Neuronal stem cell (in vitro differentiated cells): ENCODE data around the gene DGCR2.
A peak's percentile ranks its signal among the peaks of the same experiment; 100 is the strongest.

Source experiments
- DNase-seq: peaks from one replicate; pipeline ENCODE4 v3.0.0-alpha.2; 2013; ENCODE audit warnings: low spot score
- H2AFZ ChIP-seq: one replicate; pipeline ENCODE4 v1.6.1; 2013; ENCODE audit warnings: mild to moderate bottlenecking, low read length, inconsistent platforms
- H2AK5ac ChIP-seq: 2 replicates; pipeline ENCODE4 v1.6.1; 2013; ENCODE audit warnings: low read depth, mild to moderate bottlenecking, inconsistent platforms, low read length, moderate library complexity, mixed read lengths
- H2BK120ac ChIP-seq: 2 replicates; pipeline ENCODE4 v1.6.1; 2013; ENCODE audit warnings: low read depth, mild to moderate bottlenecking, inconsistent platforms, low read length, moderate library complexity, mixed read lengths
- H2BK12ac ChIP-seq: one replicate; pipeline ENCODE4 v1.6.1; 2013; ENCODE audit warnings: low read length, inconsistent platforms
- H2BK15ac ChIP-seq: 2 replicates; pipeline ENCODE4 v1.6.1; 2013; ENCODE audit warnings: mild to moderate bottlenecking, low read length, inconsistent platforms, mixed read lengths
- H2BK5ac ChIP-seq: one replicate; pipeline ENCODE4 v1.6.1; 2013; ENCODE audit warnings: inconsistent platforms, mild to moderate bottlenecking, low read length, moderate library complexity
- H3K14ac ChIP-seq: one replicate; pipeline ENCODE4 v1.6.1; 2013; ENCODE audit warnings: low read length, inconsistent platforms
- H3K18ac ChIP-seq: 2 replicates; pipeline ENCODE4 v1.6.1; 2013; ENCODE audit warnings: low read length, inconsistent platforms
- H3K23ac ChIP-seq: 2 replicates; pipeline ENCODE4 v1.6.1; 2013; ENCODE audit warnings: low read depth, mild to moderate bottlenecking, mixed read lengths, low read length, inconsistent platforms; ENCODE audit not compliant: poor library complexity
- H3K27ac ChIP-seq: replicated peaks from 3 replicates; pipeline ENCODE4 v1.5.1; 2013; ENCODE audit warnings: low read length, inconsistent platforms
- H3K27me3 ChIP-seq, 3 experiments: 2 replicates each; pipeline ENCODE4 v1.6.1; 2013; ENCODE audit warnings: low read length in 3 of 3, mild to moderate bottlenecking in 2 of 3, inconsistent platforms in 1 of 3, low read depth in 1 of 3, mixed read lengths in 1 of 3, moderate library complexity in 1 of 3; ENCODE audit not compliant: control insufficient read depth in 3 of 3, insufficient read depth in 3 of 3
- H3K36me3 ChIP-seq, 2 donors: replicated peaks in 1 of 2; 2 replicates each; pipeline ENCODE4 v1.6.1; 2013; ENCODE audit warnings: low read length in 2 of 2; ENCODE audit not compliant: control insufficient read depth in 2 of 2, insufficient read depth in 2 of 2
- H3K4ac ChIP-seq: 2 replicates; pipeline ENCODE4 v1.6.1; 2013; ENCODE audit warnings: inconsistent platforms, mild to moderate bottlenecking, low read length, moderate library complexity
- H3K4me1 ChIP-seq, 2 donors: 1 replicate in 1 of 2; 2 replicates in 1 of 2; pipeline ENCODE4 v1.6.1; 2013; ENCODE audit warnings: low read length in 2 of 2, low read depth in 1 of 2; ENCODE audit not compliant: control insufficient read depth in 2 of 2, insufficient read depth in 1 of 2
- H3K4me2 ChIP-seq: one replicate; pipeline ENCODE4 v1.6.1; 2013; ENCODE audit warnings: mild to moderate bottlenecking, low read length, inconsistent platforms; ENCODE audit not compliant: insufficient read depth, poor library complexity, severe bottlenecking
- H3K4me3 ChIP-seq, 2 donors: 2 replicates each; pipeline ENCODE4 v1.5.1; 2013; ENCODE audit warnings: low read length in 2 of 2, mild to moderate bottlenecking in 2 of 2, inconsistent platforms in 1 of 2, moderate library complexity in 1 of 2
- H3K79me1 ChIP-seq: one replicate; pipeline ENCODE4 v1.6.1; 2013; ENCODE audit warnings: low read depth, mild to moderate bottlenecking, inconsistent platforms, low read length, moderate library complexity
- H3K9ac ChIP-seq: one replicate; pipeline ENCODE4 v1.6.1; 2013; ENCODE audit warnings: mild to moderate bottlenecking, low read depth, low read length, inconsistent platforms; ENCODE audit not compliant: poor library complexity
- H3K9me3 ChIP-seq, 2 donors: replicated peaks in 1 of 2; 2 replicates each; pipeline versions ENCODE3 to v1.6.1; 2013; ENCODE audit warnings: low read length in 2 of 2, mild to moderate bottlenecking in 2 of 2, inconsistent platforms in 1 of 2, low read depth in 1 of 2, mixed read lengths in 1 of 2, moderate library complexity in 1 of 2; ENCODE audit not compliant: control insufficient read depth in 2 of 2, insufficient read depth in 1 of 2
- H4K8ac ChIP-seq: one replicate; pipeline ENCODE4 v1.6.1; 2013; ENCODE audit warnings: low read depth, mild to moderate bottlenecking, inconsistent platforms, low read length, moderate library complexity
- H4K91ac ChIP-seq: one replicate; pipeline ENCODE4 v1.6.1; 2013; ENCODE audit warnings: low read length, low read depth, mild to moderate bottlenecking, inconsistent platforms; ENCODE audit not compliant: poor library complexity
- WGBS, 2 donors: extraction: QIAGEN DNeasy Blood & Tissue Kit; methylation state at CpG; one replicate each; pipeline ENCODE4 v1.1.7; 2013; ENCODE audit warnings: missing lambda C conversion rate in 2 of 2, mixed read lengths in 1 of 2; ENCODE audit not compliant: insufficient read length in 2 of 2, insufficient replicate concordance in 1 of 2; ENCODE audit errors: extremely low coverage in 2 of 2; 5-methylcytosine and 5-hydroxymethylcytosine counted together

DGCR2 gene

DNA sequence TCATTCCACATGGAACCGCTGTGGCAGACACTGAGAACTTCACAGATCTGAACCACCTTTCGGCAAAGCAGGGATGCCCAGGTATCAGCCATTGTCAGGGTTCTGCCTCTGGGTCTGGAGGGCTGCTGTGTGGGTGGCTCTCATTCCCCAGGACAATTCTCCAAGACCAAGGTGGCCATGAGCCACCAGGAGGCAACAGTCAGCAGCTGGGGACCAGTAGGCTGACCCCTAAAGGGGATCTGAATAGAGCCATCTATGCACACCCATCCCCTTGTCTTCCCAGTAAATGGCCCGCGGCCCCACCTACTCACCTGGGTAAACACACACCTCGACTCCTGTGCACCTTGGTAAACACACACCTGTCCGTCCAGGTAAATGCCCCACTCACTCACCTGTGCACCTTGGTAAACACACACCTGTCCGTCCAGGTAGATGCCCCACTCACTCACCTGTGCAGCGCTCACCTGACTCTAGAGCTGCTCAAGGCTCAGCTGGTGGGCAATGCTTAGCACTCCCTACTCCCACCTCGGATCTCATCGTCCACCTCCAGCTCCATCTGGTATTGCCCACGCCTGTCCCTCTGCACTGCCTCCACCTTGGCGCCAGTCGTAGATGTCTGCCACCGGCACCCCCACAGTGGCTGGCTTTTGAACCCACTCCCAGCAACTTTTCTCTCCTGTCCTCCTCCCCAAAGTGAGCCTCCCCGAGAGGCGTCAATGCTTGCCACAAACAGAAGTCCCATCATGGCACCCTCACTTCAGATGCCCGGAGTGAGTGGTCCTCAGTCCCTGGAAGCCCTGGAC, 46.1 kb upstream of the DGCR2 start:
- H3K27ac ChIP-seq, result no peak overlapping the region
- H3K4ac ChIP-seq, result no peak overlapping the region
- H3K4me1 ChIP-seq, result peaks cover 10 to 17% of the 10 kb centered on the region in 2 donors
- no peak overlapping the region for H3K9ac ChIP-seq
- H2AK5ac ChIP-seq, result no peak overlapping the region
- DNase-seq, result no peak
- no peak overlapping the region for H2BK15ac ChIP-seq
- peaks cover 0 to 2% of the 10 kb centered on the region in 2 donors for H3K9me3 ChIP-seq
- no peak overlapping the region for H2BK12ac ChIP-seq
- peaks cover 16% of the 10 kb centered on the region for H3K79me1 ChIP-seq
- H4K8ac ChIP-seq, result no peak overlapping the region
- no peak overlapping the region for H2BK120ac ChIP-seq
- H4K91ac ChIP-seq, result no peak overlapping the region
- H3K27me3 ChIP-seq, result peaks cover 7 to 46% (median 45%) of the 10 kb centered on the region in 3 experiments
- no peak overlapping the region for H2BK5ac ChIP-seq
- H3K36me3 ChIP-seq, result no peaks in the 10 kb centered on the region
- H3K4me2 ChIP-seq, result no peak overlapping the region
- H3K14ac ChIP-seq, result no peak overlapping the region
- no peak overlapping the region for H3K4me3 ChIP-seq
- no peak overlapping the region for H2AFZ ChIP-seq
- peak overlapping the region; percentile 86 for H3K23ac ChIP-seq
- WGBS, 2 donors, result no CpG with 5 or more reads among the region's 17 CpGs
- H3K18ac ChIP-seq, result no peak overlapping the region

DNA sequence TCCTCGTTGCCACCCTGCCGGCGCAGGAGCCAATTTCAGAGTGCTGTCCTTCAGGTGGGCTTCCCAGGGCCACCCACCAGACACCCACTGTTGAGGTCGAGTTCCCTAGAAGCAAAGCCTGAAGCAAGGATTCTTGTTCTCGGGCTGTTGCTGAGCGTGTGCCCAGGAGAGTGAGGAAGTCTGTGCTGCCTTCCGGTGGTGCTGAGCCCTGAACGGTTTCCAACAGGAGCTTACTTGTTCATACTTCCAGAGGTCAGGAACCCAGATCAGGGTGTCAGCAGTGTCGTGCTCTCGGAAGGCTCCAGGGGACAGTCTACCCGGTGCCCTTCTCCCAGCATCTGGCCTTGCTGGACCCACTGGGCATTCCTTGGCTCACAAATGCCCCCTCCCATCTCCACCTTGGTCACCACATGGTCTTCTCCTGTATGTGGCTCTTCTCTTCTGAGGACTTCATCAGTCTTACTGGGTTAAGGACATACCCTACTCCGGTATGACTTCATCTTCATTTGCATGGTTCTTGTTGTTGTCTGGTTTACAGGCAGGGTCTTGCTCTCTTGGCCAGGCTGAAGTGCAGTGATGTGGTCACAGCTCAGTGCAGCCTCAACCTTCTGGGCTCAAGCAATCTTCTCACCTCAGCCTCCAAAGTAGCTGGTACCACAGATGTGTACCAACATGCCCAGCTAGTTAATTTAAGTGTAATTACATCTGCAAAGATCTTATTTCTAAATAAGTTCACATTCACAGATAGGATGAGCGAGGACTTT, 45.1 kb upstream of the DGCR2 start:
- no CpG with 5 or more reads among the region's 13 CpGs for WGBS, 2 donors

GRCh38 chr22:19166421-19166820, 44.2 kb upstream of the DGCR2 start:
- peaks cover 0 to 2% of the 10 kb centered on the region in 2 donors for H3K9me3 ChIP-seq
- DNase-seq, result no peak
- no peak overlapping the region for H3K18ac ChIP-seq
- H3K4ac ChIP-seq, result no peak overlapping the region
- no peak overlapping the region for H3K14ac ChIP-seq
- peak overlapping the region; percentile 89 for H3K23ac ChIP-seq
- H3K27me3 ChIP-seq, result peaks cover 7 to 52% (median 50%) of the 10 kb centered on the region in 3 experiments
- no peak overlapping the region for H2BK120ac ChIP-seq
- H2BK15ac ChIP-seq, result no peak overlapping the region
- H2BK5ac ChIP-seq, result no peak overlapping the region
- H3K4me3 ChIP-seq, result no peak overlapping the region
- H3K4me2 ChIP-seq, result no peak overlapping the region
- no peaks in the 10 kb centered on the region for H3K36me3 ChIP-seq
- H3K79me1 ChIP-seq, result no peaks in the 10 kb centered on the region
- no peak overlapping the region for H2AK5ac ChIP-seq
- peaks cover 3 to 12% of the 10 kb centered on the region in 2 donors for H3K4me1 ChIP-seq
- no CpG with 5 or more reads among the region's 8 CpGs for WGBS, 2 donors
- H3K27ac ChIP-seq, result no peak overlapping the region
- no peak overlapping the region for H4K8ac ChIP-seq
- no peak overlapping the region for H2AFZ ChIP-seq
- H3K9ac ChIP-seq, result no peak overlapping the region
- no peak overlapping the region for H4K91ac ChIP-seq
- H2BK12ac ChIP-seq, result no peak overlapping the region

More for the DNA sequence above, 45.1 kb upstream of the DGCR2 start:
- peak overlapping the region; percentile 89 for H3K23ac ChIP-seq
- H4K91ac ChIP-seq, result no peak overlapping the region
- H3K79me1 ChIP-seq, result peaks cover 7% of the 10 kb centered on the region
- H2BK15ac ChIP-seq, result no peak overlapping the region
- no peak overlapping the region for H3K9ac ChIP-seq
- no peak overlapping the region for H3K27ac ChIP-seq
- no peak overlapping the region for H2AFZ ChIP-seq
- H2AK5ac ChIP-seq, result no peak overlapping the region
- H3K18ac ChIP-seq, result no peak overlapping the region
- no peak for DNase-seq
- no peak overlapping the region for H2BK5ac ChIP-seq
- no peak overlapping the region for H2BK12ac ChIP-seq
- no peak overlapping the region for H3K4me3 ChIP-seq
- no peak overlapping the region for H4K8ac ChIP-seq
- H3K4ac ChIP-seq, result no peak overlapping the region
- no peak overlapping the region for H3K14ac ChIP-seq
- H3K9me3 ChIP-seq, result peaks cover 0 to 2% of the 10 kb centered on the region in 2 donors
- no peak overlapping the region for H3K4me2 ChIP-seq
- H3K4me1 ChIP-seq, result peaks cover 5 to 14% of the 10 kb centered on the region in 2 donors
- no peaks in the 10 kb centered on the region for H3K36me3 ChIP-seq
- peaks cover 7 to 49% (median 45%) of the 10 kb centered on the region in 3 experiments for H3K27me3 ChIP-seq
- no peak overlapping the region for H2BK120ac ChIP-seq

GRCh38 chr22:19164425-19164824, 42.2 kb upstream of the DGCR2 start:
- Histone ChIP-seq H2BK120ac (no peak overlapping the region), H3K4me2 (no peak overlapping the region), H3K9ac (no peak overlapping the region), H3K36me3 (no peaks in the 10 kb centered on the region), H2BK15ac (no peak overlapping the region), H3K4me3 (no peak overlapping the region), H3K27me3 (peaks cover 4 to 44% (median 35%) of the 10 kb centered on the region in 3 experiments), H3K14ac (no peak overlapping the region), H3K27ac (no peak overlapping the region), H3K23ac (no peak overlapping the region), H2AFZ (no peak overlapping the region), H4K91ac (no peak overlapping the region), H3K4ac (no peak overlapping the region), H2AK5ac (no peak overlapping the region), H3K4me1 (no peaks in the 10 kb centered on the region), H2BK12ac (no peak overlapping the region), H4K8ac (no peak overlapping the region), H3K9me3 (peaks cover 0 to 2% of the 10 kb centered on the region in 2 donors), H3K18ac (no peak overlapping the region), H3K79me1 (no peaks in the 10 kb centered on the region), H2BK5ac (no peak overlapping the region)
- DNase-seq, result no peak
- no CpG with 5 or more reads among the region's 6 CpGs for WGBS, 2 donors
